H1 (cell line): ENCODE measurements around the gene ZBTB11. TPM values are rescaled to one million over a fixed set of nuclear protein-coding genes. Genes with fewer than 3 reads are reported as not detected.

Experiments used
- ASH2L ChIP-seq: fragments of 200-600, 300-600 bp; sonication (generic); IDR thresholded peaks from one replicate; pipeline ENCODE4 v1.7.1; 2017; ENCODE audit warnings: low read length
- BCL11A ChIP-seq, 2 experiments: IDR thresholded peaks; one replicate each; pipeline ENCODE4 v1.6.1; 2011; ENCODE audit warnings: low read depth in 2 of 2, low read length in 2 of 2, mild to moderate bottlenecking in 2 of 2
- CBX5 ChIP-seq: fragments of 300-800, 300-1000 bp; sonication (generic); IDR thresholded peaks from 2 replicates; pipeline ENCODE4 v1.7.1; 2016; ENCODE audit warnings: antibody characterized with exemption, low read length, low read depth
- CHD7 ChIP-seq: fragments of 300-600 bp; sonication (generic); IDR thresholded peaks from 2 replicates; pipeline ENCODE4 v1.7.1; 2012; ENCODE audit warnings: low read length, moderate library complexity, mild to moderate bottlenecking, inconsistent platforms; ENCODE audit not compliant: insufficient replicate concordance
- EGR1 ChIP-seq: IDR thresholded peaks from 2 replicates; pipeline ENCODE4 v1.6.1; 2011; ENCODE audit warnings: low read depth, low read length, borderline replicate concordance
- GABPA ChIP-seq: IDR thresholded peaks from 2 replicates; pipeline ENCODE4 v1.6.1; 2011; ENCODE audit warnings: mild to moderate bottlenecking, low read length, moderate library complexity, borderline replicate concordance; ENCODE audit not compliant: insufficient read depth
- HDAC2 ChIP-seq, 2 experiments: fragments of 300-600 bp in 1 of 2; sonication (generic) in 1 of 2; IDR thresholded peaks; 2 replicates each; pipeline ENCODE4 v1.6.1; 2011 to 2012; ENCODE audit warnings: low read depth in 2 of 2, low read length in 2 of 2, mild to moderate bottlenecking in 2 of 2, moderate library complexity in 2 of 2, borderline replicate concordance in 1 of 2, inconsistent platforms in 1 of 2
- SIN3A ChIP-seq, 2 experiments: IDR thresholded peaks in 1 of 2; conservative IDR thresholded peaks in 1 of 2; 2 replicates each; pipeline ENCODE4 v1.6.1; 2011 to 2012; ENCODE audit warnings: low read length in 2 of 2, improper control_type of control experiment in 1 of 2, low read depth in 1 of 2, mild to moderate bottlenecking in 1 of 2
- SIRT6 ChIP-seq: IDR thresholded peaks from one replicate; pipeline ENCODE4 v1.7.1; 2012; ENCODE audit warnings: low read length, inconsistent platforms
- polyA plus RNA-seq, 7 experiments: library from polyadenylated mRNA; depleted of rRNA in 3 of 7; stranded (reverse) in 5 of 7; unstranded in 2 of 7; fragments of >200 nt in 5 of 7; fragments of 200-250 nt in 2 of 7; gene quantifications; 1 replicate in 5 of 7; 2 replicates in 1 of 7; 4 replicates in 1 of 7; pipeline versions ENCODE4 v1.2.1 to v1.2.3, GENCODE V29; 2011 to 2013; ENCODE audit warnings: missing spikeins in 2 of 7, mixed read lengths in 2 of 7
- total RNA-seq: library from RNA; stranded (reverse); fragmentation: NEBNext Ultra II Directional; extraction: Animal tissue kit (Norgen Biotek cat#: 25700); gene quantifications from 2 replicates; pipeline ENCODE4 v1.2.1, GENCODE V29; 2021

ZBTB11 gene
- total and polyA plus RNA-seq, 2 of the 8 experiments (the other 6 are each of a cell fraction or from before 2014, with no cell fraction given): 3.0 to 14.0 TPM

GRCh38 chr3:101680466-101680865, 3.5 kb upstream of the ZBTB11 start (continued):
- TF ChIP-seq CHD7: no peak
- TF ChIP-seq ASH2L: no peak
- no peak for TF ChIP-seq SIN3A (conservative IDR thresholded peaks at IDR 0.05 in 1 of 2, IDR thresholded peaks at IDR 0.05 in 1 of 2; ENCODE audit: low read depth in 1 of 2, low read length in 2 of 2)
- TF ChIP-seq SIRT6: peak; percentile 78
- TF ChIP-seq CBX5: no peak
- TF ChIP-seq EGR1: no peak
- no peak for TF ChIP-seq HDAC2 (IDR thresholded peaks at IDR 0.05; ENCODE audit: borderline replicate concordance in 1 of 2, low read depth in 2 of 2, low read length in 2 of 2)
- TF ChIP-seq GABPA: no peak
- no peak for TF ChIP-seq BCL11A (IDR thresholded peaks at IDR 0.05; ENCODE audit: low read depth in 2 of 2, low read length in 2 of 2)
